MCF 10A (cell line): ENCODE measurements around the gene UCK1. TPM values are rescaled to one million over a fixed set of nuclear protein-coding genes. Genes with fewer than 3 reads are reported as not detected.
"Not testable (repeated sequence)": the region's sequence is repeated elsewhere in the genome, so short reads cannot be mapped to it uniquely, and the experiment has no call there.

Experiments
- BruUV-seq: library from RNA; stranded (reverse); fragments of 400-500 nt; replicated peaks from 2 replicates; lab custom pipeline; 2021; lab: Mats Ljungman, UMichigan
- CTCF ChIA-PET: fragments of 300-600 bp; sonication (Branson Sonifier 250); formaldehyde crosslinking; extraction: SDS; loops from one replicate; lab custom pipeline; 2021; ENCODE audit warnings: antibody characterized with exemption, inconsistent platforms; lab: Yijun Ruan, JAX
- POLR2A ChIA-PET: fragments of 300-600, 350-650 bp; sonication (Branson Sonifier 250); formaldehyde crosslinking; extraction: SDS; loops from one replicate; lab custom pipeline; 2020; ENCODE audit warnings: antibody characterized with exemption, inconsistent platforms; lab: Yijun Ruan, JAX
- DNase-seq: peaks from one replicate; pipeline ENCODE4 v3.0.0-alpha.2; 2018; ENCODE audit not compliant: unreplicated experiment
- H3K27ac Mint-ChIP-seq: one replicate; pipeline ENCODE4 v1.8.0; 2022; ENCODE audit warnings: mild to moderate bottlenecking, low read depth, mixed read lengths; ENCODE audit not compliant: unreplicated experiment
- H3K27me3 Mint-ChIP-seq: one replicate; pipeline ENCODE4 v1.8.0; 2022; ENCODE audit warnings: mixed read lengths; ENCODE audit not compliant: insufficient read depth, unreplicated experiment
- H3K36me3 Mint-ChIP-seq: one replicate; pipeline ENCODE4 v1.8.0; 2022; ENCODE audit warnings: mild to moderate bottlenecking, moderate library complexity, mixed read lengths; ENCODE audit not compliant: insufficient read depth, unreplicated experiment
- H3K4me1 Mint-ChIP-seq: one replicate; pipeline ENCODE4 v1.8.0; 2022; ENCODE audit warnings: mixed read lengths; ENCODE audit not compliant: insufficient read depth, unreplicated experiment
- H3K4me3 Mint-ChIP-seq: one replicate; pipeline ENCODE4 v1.8.0; 2022; ENCODE audit warnings: mild to moderate bottlenecking, moderate library complexity, mixed read lengths; ENCODE audit not compliant: unreplicated experiment
- H3K9me3 Mint-ChIP-seq: one replicate; pipeline ENCODE4 v1.8.0; 2022; ENCODE audit warnings: mixed read lengths; ENCODE audit not compliant: unreplicated experiment
- intact Hi-C: fragments of 100-400 bp; cut with micrococcal nuclease; formaldehyde crosslinking; loops from 2 replicates; pipeline ENCODE4 v1.14.1; 2022
- total RNA-seq: library from RNA; stranded (reverse); gene quantifications from 2 replicates; pipeline ENCODE4 v1.2.3, GENCODE V29; 2022
- TF ChIP-seq, protein P1 (sequence below): fragments of 200-600 bp; IDR thresholded peaks from one replicate; pipeline ENCODE4 v1.8.0; 2022; ENCODE audit warnings: antibody characterized with exemption, mild to moderate bottlenecking; ENCODE audit not compliant: unreplicated experiment

UCK1 gene
- total RNA-seq, 1 experiment from 2014 or later = 20.0 TPM

- ChIA-PET POLR2A (no interaction called here), CTCF (interaction anchor here (0.6 to 0.8 kb wide), 2 partner anchors 15 to 205 kb away, joined by 3 to 6 read pairs; no protein-coding TSS in a partner anchor)
- no peak for DNase-seq
- no TSS peak for BruUV-seq
- Mint-ChIP-seq H3K4me3 (no peak overlapping the region), H3K27ac (no peak overlapping the region), H3K9me3 (no peaks in the 10 kb centered on the region), H3K36me3 (no peaks in the 10 kb centered on the region), H3K27me3 (peaks cover 25% of the 10 kb centered on the region), H3K4me1 (no peaks in the 10 kb centered on the region)
- TF ChIP-seq, protein P1, sequence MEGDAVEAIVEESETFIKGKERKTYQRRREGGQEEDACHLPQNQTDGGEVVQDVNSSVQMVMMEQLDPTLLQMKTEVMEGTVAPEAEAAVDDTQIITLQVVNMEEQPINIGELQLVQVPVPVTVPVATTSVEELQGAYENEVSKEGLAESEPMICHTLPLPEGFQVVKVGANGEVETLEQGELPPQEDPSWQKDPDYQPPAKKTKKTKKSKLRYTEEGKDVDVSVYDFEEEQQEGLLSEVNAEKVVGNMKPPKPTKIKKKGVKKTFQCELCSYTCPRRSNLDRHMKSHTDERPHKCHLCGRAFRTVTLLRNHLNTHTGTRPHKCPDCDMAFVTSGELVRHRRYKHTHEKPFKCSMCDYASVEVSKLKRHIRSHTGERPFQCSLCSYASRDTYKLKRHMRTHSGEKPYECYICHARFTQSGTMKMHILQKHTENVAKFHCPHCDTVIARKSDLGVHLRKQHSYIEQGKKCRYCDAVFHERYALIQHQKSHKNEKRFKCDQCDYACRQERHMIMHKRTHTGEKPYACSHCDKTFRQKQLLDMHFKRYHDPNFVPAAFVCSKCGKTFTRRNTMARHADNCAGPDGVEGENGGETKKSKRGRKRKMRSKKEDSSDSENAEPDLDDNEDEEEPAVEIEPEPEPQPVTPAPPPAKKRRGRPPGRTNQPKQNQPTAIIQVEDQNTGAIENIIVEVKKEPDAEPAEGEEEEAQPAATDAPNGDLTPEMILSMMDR = no peak
- intact Hi-C loops = no loop called here
Observed at GRCh38 chr9:131554087-131554842, 23.2 kb upstream of the UCK1 start.

GRCh38 chr9:131552030-131552429, 21.0 kb upstream of the UCK1 start:
- no peaks in the 10 kb centered on the region for H3K36me3 Mint-ChIP-seq
- CTCF ChIA-PET = no interaction called here
- POLR2A ChIA-PET = no interaction called here
- intact Hi-C loops = no loop called here
- DNase-seq = no peak
- peaks cover 47% of the 10 kb centered on the region for H3K27me3 Mint-ChIP-seq
- no peaks in the 10 kb centered on the region for H3K9me3 Mint-ChIP-seq
- peaks cover 6% of the 10 kb centered on the region for H3K4me1 Mint-ChIP-seq
- no TSS peak for BruUV-seq
- H3K4me3 Mint-ChIP-seq = no peak overlapping the region
- TF ChIP-seq, protein P1 = no peak
- no peak overlapping the region for H3K27ac Mint-ChIP-seq

DNA sequence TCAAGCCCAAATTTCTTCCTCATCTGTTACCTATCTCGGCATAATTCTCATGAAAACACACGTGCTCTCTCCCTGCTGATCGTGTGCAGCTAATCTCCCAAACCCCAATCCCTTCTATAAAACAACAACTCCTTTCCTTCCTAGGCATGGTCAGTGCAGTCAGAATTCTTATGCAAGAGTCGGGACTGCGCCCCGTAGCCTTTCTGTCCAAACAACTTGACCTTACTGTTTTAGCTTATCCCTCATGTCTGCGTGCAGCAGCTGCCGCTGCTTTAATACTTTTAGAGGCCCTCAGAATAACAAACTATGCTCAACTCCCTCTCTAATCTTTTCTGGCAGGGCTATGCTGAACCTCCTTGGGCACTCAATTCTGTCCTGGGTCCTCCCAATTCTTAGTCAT, 19.4 kb upstream of the UCK1 start:
- BruUV-seq, H3K4me1 Mint-ChIP-seq, H3K9me3 Mint-ChIP-seq, DNase-seq, CTCF ChIA-PET, H3K4me3 Mint-ChIP-seq, H3K36me3 Mint-ChIP-seq, intact Hi-C loops, H3K27ac Mint-ChIP-seq: not testable (repeated sequence)
- POLR2A ChIA-PET = interaction anchor here (0.6 kb wide), 1 partner anchor 28 kb away, joined by 3 read pairs; no protein-coding TSS in a partner anchor
- H3K27me3 Mint-ChIP-seq = peaks cover 50% of the 10 kb centered on the region

DNA sequence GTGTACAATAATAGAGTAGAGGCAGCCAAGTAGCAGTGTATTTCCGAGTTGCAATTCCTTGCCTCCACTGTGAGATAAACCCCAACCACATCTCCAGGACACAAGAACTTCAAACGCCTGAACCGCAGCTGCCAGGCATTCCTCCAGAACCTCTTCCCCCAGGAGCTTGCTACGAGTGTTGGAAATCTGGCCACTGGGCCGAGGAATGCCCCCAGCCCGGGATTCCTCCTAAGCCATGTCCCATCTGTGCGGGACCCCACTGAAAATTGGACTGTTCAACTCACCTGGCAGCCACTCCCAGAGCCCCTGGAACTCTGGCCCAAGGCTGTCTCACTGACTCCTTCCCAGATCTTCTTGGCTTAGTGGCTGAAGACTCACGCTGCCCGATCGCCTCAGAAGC, 18.1 kb upstream of the UCK1 start:
- CTCF ChIA-PET, intact Hi-C loops, H3K27ac Mint-ChIP-seq, DNase-seq, POLR2A ChIA-PET, H3K9me3 Mint-ChIP-seq, BruUV-seq, H3K36me3 Mint-ChIP-seq, H3K4me1 Mint-ChIP-seq, H3K4me3 Mint-ChIP-seq: not testable (repeated sequence)
- peaks cover 50% of the 10 kb centered on the region for H3K27me3 Mint-ChIP-seq

- no TSS peak for BruUV-seq
- Mint-ChIP-seq H3K4me3 (no peak overlapping the region), H3K9me3 (peaks cover 15% of the 10 kb centered on the region), H3K27ac (no peak overlapping the region), H3K4me1 (peaks cover 6% of the 10 kb centered on the region), H3K36me3 (no peaks in the 10 kb centered on the region), H3K27me3 (peaks cover 48% of the 10 kb centered on the region)
- CTCF ChIA-PET = interaction anchor here (0.6 to 1.5 kb wide), 4 partner anchors 45 to 217 kb away, joined by 3 to 5 read pairs (median 3); no protein-coding TSS in a partner anchor
- intact Hi-C loops = no loop called here
- TF ChIP-seq, protein P1 = no peak
- DNase-seq = no peak
- POLR2A ChIA-PET = no interaction called here
Observed at GRCh38 chr9:131546336-131547084, 15.4 kb upstream of the UCK1 start.
